Peyer's patch (tissue), 4 donors: ENCODE results near the gene KLF11. TPM values are rescaled to one million over a fixed set of nuclear protein-coding genes. Genes with fewer than 3 reads are reported as not detected.

Experiments
- DNase-seq, 3 donors: peaks; one replicate each; pipeline ENCODE4 v3.0.0-alpha.2; 2017 to 2019
- H3K27ac ChIP-seq, 4 donors: fragments of 200-600 bp; sonication (generic); one replicate each; pipeline ENCODE4 v1.5.1; 2016 to 2019
- H3K27me3 ChIP-seq, 2 donors: fragments of 200-600 bp; sonication (generic); one replicate each; pipeline ENCODE4 v1.5.1; 2019
- H3K36me3 ChIP-seq, 3 donors: fragments of 200-600 bp; sonication (generic); one replicate each; pipeline ENCODE4 v1.5.1; 2016 to 2019
- H3K4me1 ChIP-seq, 4 donors: fragments of 200-600 bp; sonication (generic); one replicate each; pipeline ENCODE4 v1.5.1; 2016 to 2019
- H3K4me3 ChIP-seq, 4 donors: fragments of 200-600 bp; sonication (generic); 1 replicate in 3 of 4; 2 replicates in 1 of 4; pipeline ENCODE4 v1.5.1; 2016 to 2019; ENCODE audit warnings: mild to moderate bottlenecking in 1 of 4
- H3K9me3 ChIP-seq, 4 donors: fragments of 200-600 bp; sonication (generic); one replicate each; pipeline ENCODE4 v1.5.1; 2016 to 2019; ENCODE audit warnings: mild to moderate bottlenecking in 1 of 4
- POLR2A ChIP-seq, 2 donors: fragments of 450-650 bp; IDR thresholded peaks; one replicate each; pipeline ENCODE4 v1.5.1; 2017; ENCODE audit warnings: antibody characterized with exemption in 2 of 2, mild to moderate bottlenecking in 2 of 2, moderate library complexity in 2 of 2
- total RNA-seq, 4 donors: library from RNA; depleted of rRNA; stranded (reverse); fragments of >200 nt; gene quantifications; one replicate each; pipeline ENCODE4 v1.1.0, GENCODE V29; 2016
- TF ChIP-seq, protein P1 (sequence below), 6 experiments: fragments of 450-650 bp in 4 of 6; fragments of 200-600 bp in 2 of 6; sonication (generic) in 1 of 6; IDR thresholded peaks; one replicate each; pipeline ENCODE4 v1.5.1; 2017 to 2019; ENCODE audit warnings: antibody characterized with exemption in 6 of 6, mild to moderate bottlenecking in 3 of 6, moderate library complexity in 1 of 6

KLF11 gene
- total RNA-seq, 4 donors from 2014 or later = 4.0 to 17.3 (median 11.5) TPM

DNA sequence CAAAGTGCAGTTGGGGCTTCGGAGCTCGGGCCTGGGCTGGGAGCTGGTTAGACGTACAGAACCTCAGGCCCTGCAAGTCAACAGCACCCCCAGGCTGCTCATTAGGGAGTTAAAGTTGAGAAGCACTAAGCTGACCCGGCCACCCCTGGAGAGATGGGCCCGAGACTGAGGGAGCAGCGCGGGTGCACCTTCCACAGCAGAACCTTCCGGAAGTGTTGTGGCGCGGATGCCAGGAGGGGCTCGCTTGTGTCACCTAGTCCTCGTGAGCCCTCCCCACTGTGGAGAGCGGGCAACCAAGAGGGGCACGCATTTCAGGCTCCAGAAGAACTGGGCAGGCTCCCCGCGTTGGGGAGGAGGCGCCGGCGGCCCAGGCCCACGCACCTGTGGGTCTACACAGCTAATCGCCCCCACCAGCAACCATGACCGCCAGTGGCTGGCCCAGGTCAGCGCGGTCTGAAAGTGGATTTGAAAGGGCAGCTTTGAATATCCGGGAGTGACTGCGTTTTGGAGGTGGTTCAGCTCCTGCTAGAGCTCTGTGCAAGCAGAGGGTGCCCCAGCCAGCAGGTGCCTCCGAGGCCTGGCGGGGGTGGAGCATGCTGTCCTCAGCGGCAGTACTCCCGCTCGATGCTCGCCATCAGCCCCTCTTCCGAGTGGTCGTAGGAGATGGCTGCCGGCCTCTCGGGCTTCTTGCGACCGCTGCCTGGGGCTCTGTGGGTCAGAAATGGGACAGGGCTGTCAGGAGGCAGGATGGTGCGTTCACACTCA is 15.1 kb downstream of the KLF11 start:
- H3K36me3 ChIP-seq = peaks cover 0 to 10% (median 0%) of the 10 kb centered on the region in 3 donors
- H3K27me3 ChIP-seq = no peaks in the 10 kb centered on the region
- no peak for TF ChIP-seq POLR2A (IDR thresholded peaks at IDR 0.05)
- TF ChIP-seq, protein P1, sequence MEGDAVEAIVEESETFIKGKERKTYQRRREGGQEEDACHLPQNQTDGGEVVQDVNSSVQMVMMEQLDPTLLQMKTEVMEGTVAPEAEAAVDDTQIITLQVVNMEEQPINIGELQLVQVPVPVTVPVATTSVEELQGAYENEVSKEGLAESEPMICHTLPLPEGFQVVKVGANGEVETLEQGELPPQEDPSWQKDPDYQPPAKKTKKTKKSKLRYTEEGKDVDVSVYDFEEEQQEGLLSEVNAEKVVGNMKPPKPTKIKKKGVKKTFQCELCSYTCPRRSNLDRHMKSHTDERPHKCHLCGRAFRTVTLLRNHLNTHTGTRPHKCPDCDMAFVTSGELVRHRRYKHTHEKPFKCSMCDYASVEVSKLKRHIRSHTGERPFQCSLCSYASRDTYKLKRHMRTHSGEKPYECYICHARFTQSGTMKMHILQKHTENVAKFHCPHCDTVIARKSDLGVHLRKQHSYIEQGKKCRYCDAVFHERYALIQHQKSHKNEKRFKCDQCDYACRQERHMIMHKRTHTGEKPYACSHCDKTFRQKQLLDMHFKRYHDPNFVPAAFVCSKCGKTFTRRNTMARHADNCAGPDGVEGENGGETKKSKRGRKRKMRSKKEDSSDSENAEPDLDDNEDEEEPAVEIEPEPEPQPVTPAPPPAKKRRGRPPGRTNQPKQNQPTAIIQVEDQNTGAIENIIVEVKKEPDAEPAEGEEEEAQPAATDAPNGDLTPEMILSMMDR (IDR thresholded peaks at IDR 0.05) = no peak
- no peaks in the 10 kb centered on the region for H3K9me3 ChIP-seq
- H3K27ac ChIP-seq = peak overlapping the region in 2 of 4 donors; percentile 57 to 58
- H3K4me3 ChIP-seq = no peak overlapping the region
- H3K4me1 ChIP-seq = peaks cover 0 to 16% (median 5%) of the 10 kb centered on the region in 4 donors
- DNase-seq = no peak

GRCh38 chr2:10059016-10059351 is 15.6 kb downstream of the KLF11 start:
- Histone ChIP-seq H3K4me3 (no peak overlapping the region), H3K27ac (no peak overlapping the region), H3K36me3 (peaks cover 0 to 4% (median 0%) of the 10 kb centered on the region in 3 donors), H3K9me3 (no peaks in the 10 kb centered on the region), H3K27me3 (no peaks in the 10 kb centered on the region), H3K4me1 (peaks cover 0 to 16% (median 5%) of the 10 kb centered on the region in 4 donors)
- TF ChIP-seq, protein P1 (IDR thresholded peaks at IDR 0.05) = no peak
- TF ChIP-seq POLR2A (IDR thresholded peaks at IDR 0.05) = no peak
- DNase-seq = no peak

DNA sequence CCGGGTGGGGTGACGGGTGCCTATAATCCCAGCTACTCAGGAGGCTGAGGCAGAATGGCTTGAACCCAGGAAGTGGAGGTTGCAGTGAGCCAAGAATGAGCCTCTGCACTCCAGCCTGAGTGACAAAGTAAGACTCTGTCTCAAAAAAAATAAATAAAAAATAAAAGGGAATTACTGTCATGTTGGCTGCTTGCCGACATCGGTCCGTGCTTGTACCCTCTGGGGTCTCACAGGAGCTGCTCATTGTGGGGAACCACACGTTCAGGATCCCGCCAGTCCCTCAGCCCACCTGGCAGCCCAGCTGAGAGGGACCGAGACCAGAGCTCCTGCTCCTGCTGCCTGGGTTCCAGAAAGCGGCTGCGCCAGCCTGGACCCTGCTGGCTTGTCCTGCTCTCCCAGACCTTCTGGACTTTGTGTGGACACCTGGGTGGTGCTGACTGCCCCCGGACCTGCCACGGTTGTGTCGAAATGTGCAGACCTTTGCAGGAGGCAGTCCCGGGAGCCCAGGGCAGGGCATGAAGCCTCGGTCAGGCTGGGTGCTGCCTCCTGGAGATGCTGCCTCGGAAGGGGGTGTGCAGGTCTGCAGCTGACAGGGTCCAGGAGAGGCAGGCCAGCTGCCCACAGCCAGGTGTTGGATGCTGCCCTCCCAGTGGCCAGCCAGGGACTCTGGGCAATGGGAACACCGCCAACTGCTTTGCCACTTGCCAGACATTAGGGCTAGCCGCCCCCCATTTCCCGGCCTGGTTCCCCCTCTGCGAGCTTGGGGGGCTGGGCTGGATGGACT is 16.4 kb downstream of the KLF11 start:
- Histone ChIP-seq H3K27me3 (no peaks in the 10 kb centered on the region), H3K4me1 (peaks cover 0 to 16% (median 5%) of the 10 kb centered on the region in 4 donors), H3K27ac (no peak overlapping the region), H3K36me3 (no peaks in the 10 kb centered on the region), H3K4me3 (no peak overlapping the region), H3K9me3 (no peaks in the 10 kb centered on the region)
- TF ChIP-seq, protein P1 (IDR thresholded peaks at IDR 0.05) = no peak
- TF ChIP-seq POLR2A (IDR thresholded peaks at IDR 0.05) = no peak
- no peak for DNase-seq

DNA sequence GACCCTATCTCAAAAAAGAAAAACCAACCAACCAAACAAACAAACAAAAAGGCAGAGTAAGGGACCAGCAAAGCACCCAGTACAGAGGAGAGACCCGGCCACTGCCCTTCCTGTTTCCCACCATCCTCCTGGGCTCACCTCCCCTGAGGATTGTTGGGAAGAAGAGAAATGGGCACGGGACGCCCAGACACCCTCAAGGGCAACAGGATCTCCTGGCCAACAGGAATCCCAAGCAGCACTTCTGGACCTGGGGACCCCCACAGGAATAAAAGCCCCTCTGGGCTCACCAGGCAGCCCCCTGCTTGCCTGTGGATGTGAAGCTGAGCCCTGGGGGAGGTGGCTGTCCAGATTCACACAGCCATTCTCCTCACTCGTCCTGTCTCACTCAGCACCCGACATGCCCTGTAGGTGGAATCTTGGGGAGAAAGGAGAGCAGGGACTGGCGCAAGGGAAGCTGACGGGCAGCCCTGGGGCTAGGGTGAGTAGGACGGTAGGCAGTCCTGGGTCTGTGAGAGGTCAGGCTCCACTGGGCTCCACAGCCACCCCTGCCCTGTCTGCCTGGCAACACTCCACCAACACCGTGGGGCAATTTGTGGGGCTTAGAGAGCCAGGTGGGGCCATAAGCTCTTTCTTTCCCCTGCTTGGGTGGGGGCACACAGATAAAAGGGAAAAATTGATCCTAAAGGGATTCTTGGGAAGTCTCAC is 18.0 kb downstream of the KLF11 start:
- Histone ChIP-seq H3K27ac (no peak overlapping the region), H3K9me3 (no peaks in the 10 kb centered on the region), H3K36me3 (no peaks in the 10 kb centered on the region), H3K4me3 (no peak overlapping the region), H3K27me3 (no peaks in the 10 kb centered on the region), H3K4me1 (peaks cover 0 to 16% (median 5%) of the 10 kb centered on the region in 4 donors)
- no peak for TF ChIP-seq POLR2A (IDR thresholded peaks at IDR 0.05)
- TF ChIP-seq, protein P1 (IDR thresholded peaks at IDR 0.05) = no peak
- DNase-seq = no peak

GRCh38 chr2:10062931-10063365 is 19.6 kb downstream of the KLF11 start:
- TF ChIP-seq, protein P1 (IDR thresholded peaks at IDR 0.05) = no peak
- TF ChIP-seq POLR2A (IDR thresholded peaks at IDR 0.05) = no peak
- Histone ChIP-seq H3K9me3 (no peaks in the 10 kb centered on the region), H3K27me3 (no peaks in the 10 kb centered on the region), H3K27ac (no peak overlapping the region), H3K36me3 (no peaks in the 10 kb centered on the region), H3K4me1 (peaks cover 0 to 2% (median 0%) of the 10 kb centered on the region in 4 donors), H3K4me3 (no peak overlapping the region)
- no peak for DNase-seq
